Stimulated activated CD4-positive, alpha-beta T cell treated with anti-CD3 and anti-CD28 coated beads, Interleukin-12 subunit alpha, Interleukin-12 subunit beta, amount 100 ng/mL, for 4 hours (primary cell): ENCODE data around the gene NFIX.

Experiments used
- DNase-seq: peaks from one replicate; pipeline ENCODE4 v3.0.0-alpha.2; 2020

The NFIX gene

DNA sequence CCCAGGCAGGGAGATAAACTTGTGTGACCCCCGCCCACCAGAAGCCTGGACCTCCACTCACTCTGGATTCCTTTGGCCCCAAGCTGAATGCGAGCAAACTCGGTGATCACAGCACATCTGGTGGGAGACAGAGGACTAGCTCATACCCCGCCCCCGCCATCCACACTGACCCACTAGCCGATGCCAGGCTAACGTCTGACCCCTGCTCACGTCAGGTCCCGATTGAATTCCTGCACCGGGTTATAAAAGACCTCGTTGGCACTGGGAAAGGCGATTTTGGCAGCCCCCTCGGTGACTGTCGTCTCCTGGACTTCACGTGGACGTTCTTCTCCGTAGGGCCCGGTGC, 120.6 kb downstream of the NFIX start:
- no peak for DNase-seq

DNA sequence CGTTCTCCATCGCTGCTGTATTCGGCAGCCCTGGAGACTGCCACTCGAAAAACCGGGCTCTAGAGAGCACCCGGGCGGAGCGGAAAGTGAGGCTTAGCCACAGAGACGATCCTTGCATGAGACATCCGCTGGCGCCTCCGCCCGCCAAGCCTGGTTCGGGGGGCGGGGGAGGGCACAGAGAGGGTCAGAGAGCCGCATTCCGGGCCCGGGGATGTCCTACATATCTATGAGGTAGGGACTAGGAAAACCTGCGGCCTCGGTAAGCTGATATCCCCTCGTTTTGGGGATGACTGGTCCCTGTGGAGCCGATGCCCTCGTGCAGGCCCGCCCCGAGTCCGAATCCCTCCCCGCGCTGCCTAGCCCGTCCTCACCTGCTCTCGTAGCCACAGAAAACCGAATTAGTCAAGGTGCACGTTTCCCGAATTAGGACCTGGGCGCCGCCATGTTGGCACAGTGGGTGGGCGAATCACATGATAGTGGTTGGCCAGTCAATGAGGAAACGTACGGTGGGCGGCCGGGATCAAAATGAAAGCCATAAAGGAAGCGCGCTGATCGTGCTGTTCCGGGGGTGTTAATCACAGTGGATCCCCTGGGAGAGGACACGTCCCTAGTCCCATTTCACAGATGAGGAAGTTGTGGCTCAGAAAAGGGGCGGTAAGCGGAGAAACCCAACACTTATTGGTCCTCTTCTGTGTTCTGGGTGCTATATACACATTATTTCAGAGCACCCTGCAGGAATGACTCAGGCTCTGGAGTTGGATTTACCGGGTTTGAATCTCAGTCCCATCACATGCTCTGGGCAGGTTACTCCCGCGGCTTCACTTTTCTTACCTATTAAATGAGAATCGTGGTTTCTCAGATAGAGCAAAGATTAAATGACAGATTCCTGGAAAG, 121.3 kb downstream of the NFIX start, which contains the start of gene TRMT1:
Gene TRMT1, minus strand, starts transcription at position 459 of the 894 bp plus-strand sequence. Its CDS starts 341 bp downstream, at position 118.
- peak; percentile 90 for DNase-seq

DNA sequence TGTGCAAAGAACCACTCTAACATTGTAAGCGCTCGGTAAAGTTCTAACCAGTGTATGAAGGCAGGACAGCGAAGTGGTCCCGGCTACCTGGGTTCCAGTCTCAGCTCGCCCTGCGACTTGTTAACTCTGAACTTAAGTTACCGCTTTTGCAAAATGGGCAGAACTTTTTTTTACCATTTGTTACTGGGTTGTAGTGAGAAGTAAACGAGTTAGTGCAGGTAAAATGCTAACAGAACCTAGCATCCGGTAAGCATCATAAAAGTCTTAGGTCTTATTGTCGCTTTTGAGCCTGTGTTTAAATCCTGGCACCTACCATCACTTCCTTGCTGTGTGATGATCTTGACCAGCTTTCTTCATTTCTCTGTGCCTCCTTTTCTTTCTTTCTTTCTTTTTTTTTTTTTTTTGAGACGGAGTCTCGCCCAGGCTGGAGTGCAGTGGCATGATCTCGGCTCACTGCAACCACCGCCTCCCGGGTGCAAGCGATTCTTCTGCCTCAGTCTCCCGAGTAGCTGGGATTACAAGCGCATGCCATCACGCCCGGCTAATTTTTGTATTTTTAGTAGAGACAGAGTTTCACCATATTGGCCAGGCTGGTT, 122.0 kb downstream of the NFIX start:
- no peak for DNase-seq

GRCh38 chr19:13117772-13118423, 122.6 kb downstream of the NFIX start, which contains the start of gene NACC1:
Gene NACC1, plus strand, starts transcription at chr19:13118264. Its CDS starts 16,944 bp downstream, at chr19:13135208.
- DNase-seq = peak; percentile 89

GRCh38 chr19:13118424-13119193, 123.3 kb downstream of the NFIX start:
- DNase-seq = peak; percentile 51

DNA sequence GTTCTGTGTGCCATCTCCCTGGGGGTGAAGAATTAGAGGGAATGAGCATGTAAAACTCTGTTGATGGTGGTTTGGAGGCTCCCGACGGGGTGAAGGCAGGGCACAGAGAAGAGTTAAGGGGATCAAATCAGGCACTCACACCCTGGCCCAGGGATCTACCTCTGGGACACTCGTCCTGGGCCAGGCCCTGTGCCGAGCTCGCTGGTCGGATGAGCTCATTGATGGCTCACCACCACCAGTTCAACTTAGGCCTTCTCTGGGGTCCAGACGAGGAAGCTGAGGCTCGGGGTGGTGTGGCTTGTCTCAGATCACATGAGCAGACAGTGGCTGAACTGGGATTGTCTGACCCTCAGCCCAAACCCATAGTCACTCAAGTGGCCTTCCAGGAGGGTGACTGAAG, 124.4 kb downstream of the NFIX start:
- DNase-seq = no peak

- DNase-seq = no peak
Measured at GRCh38 chr19:13120031-13120430, 124.8 kb downstream of the NFIX start.

DNA sequence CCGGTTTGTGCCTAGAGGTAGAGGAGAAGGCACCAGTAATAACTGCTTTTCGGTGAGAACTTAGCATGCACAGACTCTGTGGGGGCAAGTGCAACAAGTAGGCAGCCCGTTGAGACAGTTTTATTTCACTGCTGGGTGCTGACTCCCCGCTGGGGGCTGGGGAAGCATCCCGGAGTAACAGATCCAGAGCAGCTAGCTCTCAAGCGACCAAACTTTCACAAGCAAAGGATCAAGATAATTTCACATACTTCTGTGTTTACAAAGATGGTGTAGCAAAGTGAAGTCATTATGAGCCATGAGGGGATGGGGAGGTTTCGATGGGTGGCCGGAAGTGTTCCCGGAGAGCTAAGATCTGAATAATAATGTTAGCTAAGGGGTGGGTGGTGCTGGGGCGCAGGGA, 125.5 kb downstream of the NFIX start:
- DNase-seq = no peak

DNA sequence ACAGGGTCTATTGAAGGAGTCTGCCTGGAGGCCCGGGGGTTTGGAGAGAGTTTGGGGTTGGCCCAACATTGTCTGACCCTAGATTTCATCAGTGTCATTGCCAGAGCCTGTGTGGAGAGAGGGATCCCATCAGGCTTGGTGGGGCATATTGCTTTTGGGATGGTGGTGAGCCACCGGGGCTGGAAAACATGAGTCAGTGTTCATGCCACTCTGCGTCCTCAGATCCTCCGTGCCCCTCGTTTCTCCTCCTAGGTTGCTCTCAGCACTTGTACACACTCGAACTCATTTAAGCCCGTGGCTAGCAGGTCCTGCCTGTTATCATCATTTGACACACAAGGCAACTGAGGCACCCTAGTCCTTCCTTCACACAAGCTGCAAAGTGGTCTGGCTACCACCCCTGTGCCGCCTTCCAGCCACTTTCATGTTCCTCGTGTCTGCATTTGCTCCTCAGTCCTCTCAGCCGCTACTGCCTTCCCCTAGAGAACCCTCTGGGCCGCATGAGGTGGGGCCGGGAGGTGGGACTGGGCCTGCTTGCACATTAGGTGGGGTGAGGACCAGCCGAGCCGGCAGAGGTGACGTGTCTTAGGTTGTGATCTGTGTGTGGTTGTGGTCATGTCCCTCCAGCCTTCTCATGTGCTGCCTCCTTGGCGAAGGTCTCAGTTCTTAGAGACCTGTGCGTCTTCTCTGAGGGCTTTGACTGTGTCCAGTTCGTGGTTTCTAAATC, 126.4 kb downstream of the NFIX start:
- no peak for DNase-seq

- no peak for DNase-seq
Measured at GRCh38 chr19:13122275-13122878, 127.1 kb downstream of the NFIX start.

DNA sequence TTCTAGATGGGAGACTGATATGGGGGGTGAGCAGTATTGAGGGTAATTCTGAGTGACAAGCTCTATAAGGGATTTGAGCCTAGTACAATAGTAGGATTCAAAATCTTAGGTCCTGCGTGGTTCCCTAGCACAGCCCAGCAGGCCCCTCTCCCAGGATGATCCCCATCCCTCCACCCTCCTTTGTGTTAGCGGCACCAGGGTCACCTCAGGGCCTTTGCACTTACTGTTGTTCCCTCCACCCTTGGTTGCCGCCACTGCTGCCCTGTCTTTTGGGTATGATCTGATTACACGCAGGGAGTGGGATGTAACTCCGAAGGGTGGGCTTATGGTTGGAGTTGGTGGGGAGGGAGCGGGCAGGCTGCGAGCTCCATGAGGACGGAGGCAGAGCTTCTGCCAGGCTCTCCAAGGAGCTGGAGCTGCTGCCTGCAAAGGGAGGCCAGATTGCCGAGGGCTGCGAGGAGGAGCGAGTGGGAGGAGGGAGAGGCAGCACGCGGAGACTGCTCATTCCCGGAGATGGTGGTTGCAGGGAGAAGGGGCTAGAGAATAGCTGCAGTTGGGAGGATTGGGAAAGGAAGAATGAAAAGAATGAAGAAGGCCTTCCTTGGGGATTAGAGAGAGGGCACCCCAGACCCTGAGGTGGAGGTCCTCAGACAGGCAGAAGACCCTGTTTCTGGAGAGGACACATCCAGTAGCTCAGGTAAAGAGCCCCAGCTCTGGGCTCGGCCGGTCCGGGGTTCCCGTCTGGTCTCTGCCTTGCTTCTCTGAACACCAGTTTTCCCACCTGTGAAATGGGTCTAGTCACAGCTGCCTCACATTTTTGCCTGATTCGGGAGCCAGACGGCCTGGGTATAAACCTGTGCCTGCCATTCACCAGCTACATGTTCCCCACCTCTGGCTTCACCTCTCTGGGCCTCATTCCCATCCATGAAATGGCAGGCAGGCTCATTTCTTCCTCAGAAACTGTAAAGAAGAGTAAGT, 128.0 kb downstream of the NFIX start:
- no peak for DNase-seq

DNA sequence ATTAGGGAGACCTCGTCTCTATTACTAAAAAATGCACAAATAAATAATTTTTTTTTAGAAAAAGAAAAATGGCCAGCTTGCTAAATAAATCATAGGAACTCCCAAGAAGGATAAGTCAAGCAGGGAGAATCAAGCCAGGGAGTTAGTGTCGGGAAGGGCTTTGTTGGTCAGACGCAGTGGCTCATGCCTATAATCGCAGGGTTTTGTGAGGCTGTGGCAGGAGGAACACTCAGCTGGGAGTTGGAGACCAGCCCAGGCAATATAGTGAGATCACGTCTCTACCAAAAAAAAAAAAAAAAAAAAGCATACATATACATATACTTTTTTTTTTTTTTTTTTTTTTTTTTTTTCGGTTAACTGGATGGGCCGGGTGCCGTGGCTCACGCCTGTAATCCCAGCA, 131.8 kb downstream of the NFIX start:
- DNase-seq = no peak

DNA sequence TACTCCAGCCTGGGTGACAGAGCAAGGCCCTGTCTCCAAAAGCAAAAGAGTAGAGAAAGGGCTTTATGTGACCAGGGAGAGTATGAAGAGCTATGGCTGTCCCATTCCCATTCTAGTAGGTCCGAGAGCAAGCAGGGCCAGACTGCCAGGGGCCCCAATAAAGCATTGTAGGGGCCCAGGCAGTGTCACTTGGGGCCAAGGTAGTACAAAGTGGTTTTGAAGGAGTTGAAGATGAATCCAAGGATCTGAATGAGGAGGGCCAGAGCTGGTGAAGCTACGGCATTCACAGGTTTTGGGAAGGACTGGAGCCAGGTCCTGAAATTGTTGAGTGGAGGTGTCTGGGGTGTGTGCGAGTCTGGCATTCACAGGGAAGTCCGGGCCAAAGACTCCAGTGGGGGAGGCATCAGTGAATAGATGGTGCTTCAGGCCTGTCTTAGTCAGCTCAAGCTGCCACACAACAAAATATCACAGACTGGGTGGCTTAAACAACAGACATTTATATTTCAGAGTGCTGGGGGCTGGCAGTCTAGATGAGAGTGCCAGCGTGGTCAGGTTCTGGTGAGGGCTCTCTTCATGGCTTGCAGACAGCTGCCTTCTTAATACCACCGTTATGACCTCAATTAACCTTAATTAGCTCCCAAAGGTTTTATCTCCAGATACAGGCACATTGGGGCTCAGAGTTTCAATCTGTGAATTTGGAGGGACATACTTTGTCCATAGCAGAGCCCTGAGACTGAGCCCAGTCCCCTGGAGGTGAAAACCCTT, 132.7 kb downstream of the NFIX start:
- no peak for DNase-seq

GRCh38 chr19:13128583-13128982, 133.3 kb downstream of the NFIX start:
- DNase-seq = no peak

DNA sequence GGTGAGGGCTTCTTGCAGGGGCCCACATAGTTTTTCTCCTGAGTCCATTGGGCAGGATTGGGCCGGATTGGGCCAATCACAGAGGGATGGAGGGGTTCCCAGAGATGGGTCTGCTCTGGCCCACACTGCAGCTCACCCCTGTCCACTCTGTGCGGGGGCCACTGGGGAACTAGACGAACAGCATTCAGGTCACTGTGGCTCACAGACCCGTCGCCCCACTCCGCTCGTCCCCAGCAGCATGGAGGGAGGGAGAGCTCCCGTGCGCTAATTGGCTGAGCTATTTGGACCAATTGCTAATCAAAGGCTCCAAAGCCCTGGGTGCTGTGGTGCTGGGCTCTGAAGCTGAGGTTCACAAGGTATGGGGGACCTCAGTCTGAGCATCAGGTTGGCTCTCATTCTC, 134.1 kb downstream of the NFIX start:
- no peak for DNase-seq

- DNase-seq = no peak
Measured at GRCh38 chr19:13130886-13131490, 135.7 kb downstream of the NFIX start.

GRCh38 chr19:13132471-13133180, 137.4 kb downstream of the NFIX start:
- peak; percentile 41 for DNase-seq

GRCh38 chr19:13133241-13133870, 138.1 kb downstream of the NFIX start:
- no peak for DNase-seq
